GM19238 (cell line): Measurements from ENCODE around the gene MAPK8IP3.

Source experiments
- DNase-seq: peaks from one replicate; pipeline ENCODE4 v3.0.0; 2011; ENCODE audit warnings: low spot score; ENCODE audit not compliant: insufficient read length

The MAPK8IP3 gene

GRCh38 chr16:1773703-1774447, 67.9 kb downstream of the MAPK8IP3 start:
- no peak for DNase-seq

- DNase-seq: no peak
Measured at GRCh38 chr16:1774448-1774780, 68.4 kb downstream of the MAPK8IP3 start.

- no peak for DNase-seq
Measured at GRCh38 chr16:1775006-1775845, 69.2 kb downstream of the MAPK8IP3 start.

- DNase-seq: no peak
Measured at GRCh38 chr16:1775846-1776671, 70.1 kb downstream of the MAPK8IP3 start.

- no peak for DNase-seq
Measured at GRCh38 chr16:1776672-1776955, 70.6 kb downstream of the MAPK8IP3 start.

- DNase-seq: no peak
Measured at GRCh38 chr16:1776991-1777374, 71.0 kb downstream of the MAPK8IP3 start.

GRCh38 chr16:1777375-1778199, 71.6 kb downstream of the MAPK8IP3 start:
- no peak for DNase-seq

- no peak for DNase-seq
Measured at GRCh38 chr16:1778200-1779179, 72.5 kb downstream of the MAPK8IP3 start.

GRCh38 chr16:1779234-1779701, 73.3 kb downstream of the MAPK8IP3 start:
- DNase-seq: no peak

- DNase-seq: no peak
Measured at GRCh38 chr16:1779741-1780676, 74.0 kb downstream of the MAPK8IP3 start.

- DNase-seq: no peak
Measured at GRCh38 chr16:1780677-1781072, 74.7 kb downstream of the MAPK8IP3 start.

- DNase-seq: no peak
Measured at GRCh38 chr16:1781254-1781653, 75.3 kb downstream of the MAPK8IP3 start.

GRCh38 chr16:1781758-1782407, 75.9 kb downstream of the MAPK8IP3 start:
- DNase-seq: no peak

- peak; percentile 100 for DNase-seq
Measured at GRCh38 chr16:1782408-1783264, 76.6 kb downstream of the MAPK8IP3 start, which contains the start of the genes NUBP2 and SPSB3. TSS of gene NUBP2 (plus strand) at chr16:1782960. CDS start at chr16:1783021, 61 bp downstream. TSS of gene SPSB3 (minus strand) at chr16:1782571. CDS start at chr16:1781483, 1,088 bp downstream.

- DNase-seq: no peak
Measured at GRCh38 chr16:1784977-1785845, 79.2 kb downstream of the MAPK8IP3 start.

GRCh38 chr16:1785846-1786170, 79.8 kb downstream of the MAPK8IP3 start:
- DNase-seq: no peak
